NCI-H2171 treated with DMSO at 0.1 percent for 48 hours (cell line): ENCODE results near the gene PABPC5.

Experiments
- DNase-seq: peaks from one replicate; lab custom pipeline; 2025; lab: John Stamatoyannopoulos, UW

Gene PABPC5

GRCh38 chrX:91434351-91435168 lies at the start of gene PABPC5:
Gene PABPC5 (plus strand): TSS chrX:91434839. CDS start chrX:91435578, 739 bp downstream.
- DNase-seq, result no peak

GRCh38 chrX:91389026-91389425 lies 45.6 kb upstream of the PABPC5 start:
- DNase-seq, result no peak

DNA sequence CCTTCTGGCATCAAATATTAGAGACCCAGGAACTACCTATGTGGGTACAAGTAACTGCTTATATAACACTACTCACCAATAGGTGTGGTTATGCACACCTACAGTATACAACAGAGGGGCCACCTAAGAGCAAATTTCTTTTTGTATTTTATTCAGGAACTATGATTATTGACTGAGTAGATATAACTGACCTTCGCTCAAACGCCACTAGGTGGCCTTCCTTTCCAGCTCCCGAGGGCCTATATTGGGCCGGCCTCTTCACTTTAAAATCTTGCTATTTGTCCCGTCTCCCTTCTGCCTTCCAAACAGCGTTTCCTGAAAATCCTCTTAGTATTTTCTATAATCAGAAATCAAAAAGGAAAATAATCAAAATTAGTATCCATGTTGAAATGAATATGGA lies 19.9 kb upstream of the PABPC5 start:
- DNase-seq, result no peak

DNA sequence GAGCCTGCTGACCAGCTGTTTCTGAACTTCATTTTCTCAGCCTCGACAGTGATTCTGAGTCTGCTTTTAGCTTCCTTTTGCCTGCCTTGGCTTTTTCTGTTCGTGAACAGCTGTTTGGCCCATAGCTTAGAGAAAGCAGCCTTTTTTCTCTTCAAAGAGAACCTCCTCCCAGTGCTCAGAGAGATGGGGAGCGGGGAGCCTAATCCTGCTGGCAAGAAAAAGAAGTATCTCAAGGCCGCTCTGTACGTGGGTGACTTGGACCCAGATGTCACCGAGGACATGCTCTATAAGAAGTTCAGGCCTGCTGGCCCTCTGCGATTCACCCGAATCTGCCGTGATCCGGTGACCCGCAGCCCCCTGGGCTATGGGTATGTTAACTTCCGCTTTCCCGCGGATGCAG lies 756 bp downstream of the PABPC5 start:
- DNase-seq, result no peak
